ENCODE data around the gene PLP1. TPM values are rescaled to one million over a fixed set of nuclear protein-coding genes. Genes with fewer than 3 reads are reported as not detected.
"Not testable (repeated sequence)": the region's sequence is repeated elsewhere in the genome, so short reads cannot be mapped to it uniquely, and the experiment has no call there.

PLP1 gene, protein sequence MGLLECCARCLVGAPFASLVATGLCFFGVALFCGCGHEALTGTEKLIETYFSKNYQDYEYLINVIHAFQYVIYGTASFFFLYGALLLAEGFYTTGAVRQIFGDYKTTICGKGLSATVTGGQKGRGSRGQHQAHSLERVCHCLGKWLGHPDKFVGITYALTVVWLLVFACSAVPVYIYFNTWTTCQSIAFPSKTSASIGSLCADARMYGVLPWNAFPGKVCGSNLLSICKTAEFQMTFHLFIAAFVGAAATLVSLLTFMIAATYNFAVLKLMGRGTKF
- 54.6 TPM for polyA plus RNA-seq (ENCODE audit: insufficient read length)

DNA sequence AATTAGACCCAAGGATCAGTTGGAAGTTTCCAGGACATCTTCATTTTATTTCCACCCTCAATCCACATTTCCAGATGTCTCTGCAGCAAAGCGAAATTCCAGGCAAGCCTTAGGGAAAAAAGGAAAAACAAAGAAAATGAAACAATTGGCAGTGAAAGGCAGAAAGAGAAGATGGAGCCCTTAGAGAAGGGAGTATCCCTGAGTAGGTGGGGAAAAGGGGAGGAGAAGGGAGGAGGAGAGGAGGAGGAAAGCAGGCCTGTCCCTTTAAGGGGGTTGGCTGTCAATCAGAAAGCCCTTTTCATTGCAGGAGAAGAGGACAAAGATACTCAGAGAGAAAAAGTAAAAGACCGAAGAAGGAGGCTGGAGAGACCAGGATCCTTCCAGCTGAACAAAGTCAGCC lies at the start of gene PLP1:
PLP1 (plus strand) TSS at position 295 of the 400 bp plus-strand sequence. CDS start 156 bp downstream, outside the sequence.
- DNase-seq (ENCODE audit: low read depth) = peak; percentile 59

DNA sequence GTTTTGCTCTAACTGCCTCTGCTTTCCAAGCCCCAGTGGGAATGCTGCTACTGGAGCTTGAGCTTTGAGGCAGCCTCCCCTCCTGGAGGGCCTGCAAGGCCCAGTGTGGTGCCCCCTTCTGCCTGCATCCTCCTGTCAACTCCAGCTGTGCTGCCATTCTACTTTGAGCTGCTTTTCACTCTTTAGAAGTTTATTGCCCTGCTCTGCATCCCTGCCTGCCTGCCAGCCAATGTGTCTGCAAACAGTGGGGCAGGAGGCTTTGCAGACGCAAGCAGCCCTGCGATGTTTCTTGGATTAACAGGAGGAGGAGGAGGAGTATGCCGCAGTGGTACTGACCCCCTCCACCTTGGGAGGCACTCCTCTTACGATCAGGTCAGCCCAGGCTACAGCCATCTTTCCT lies 49.5 kb upstream of the PLP1 start:
- DNase-seq (ENCODE audit: low read depth) = no peak

GRCh38 chrX:103729015-103729414 lies 47.6 kb upstream of the PLP1 start:
- DNase-seq (ENCODE audit: low read depth) = no peak

DNA sequence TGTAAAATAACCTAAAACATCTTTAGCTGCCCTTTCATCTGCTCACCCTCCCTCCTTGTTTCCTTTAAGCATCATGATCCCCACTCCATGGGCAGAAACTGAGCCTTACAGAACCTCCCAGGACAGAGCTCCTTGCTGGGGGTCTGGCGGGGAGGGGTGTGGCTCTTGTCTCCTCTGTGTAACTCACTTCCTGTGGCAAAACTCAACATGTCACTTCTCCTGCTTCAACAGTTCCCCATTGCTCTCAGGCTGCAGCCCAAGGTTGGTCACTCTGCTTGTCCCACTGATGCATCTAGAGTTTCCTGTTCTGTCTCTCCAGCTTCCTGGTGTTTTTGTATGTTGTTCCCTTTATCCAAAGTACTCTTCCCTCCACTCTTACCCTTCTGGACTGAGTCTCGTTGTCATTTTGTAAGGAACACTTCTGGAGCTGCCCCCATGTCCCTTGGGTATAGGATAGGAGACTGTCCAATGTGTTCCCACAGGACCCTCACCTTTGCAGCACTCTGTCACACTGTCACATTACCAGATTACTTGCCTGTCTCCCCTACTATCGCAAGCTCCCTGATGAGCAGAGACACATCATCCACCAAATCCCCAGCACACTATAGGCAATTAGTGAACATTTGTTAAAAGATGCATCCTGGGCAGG lies 46.4 kb upstream of the PLP1 start:
- DNase-seq (ENCODE audit: low read depth) = no peak

- DNase-seq (ENCODE audit: low read depth) = peak; percentile 72
These were observed 45.7 kb upstream of the PLP1 start for GRCh38 chrX:103730796-103731493.

- DNase-seq (ENCODE audit: low read depth) = no peak
These were observed 43.6 kb upstream of the PLP1 start for GRCh38 chrX:103733017-103733416.

GRCh38 chrX:103734125-103734760 lies 42.4 kb upstream of the PLP1 start:
- no peak for DNase-seq (ENCODE audit: low read depth)

GRCh38 chrX:103737696-103738095 lies 38.9 kb upstream of the PLP1 start:
- DNase-seq (ENCODE audit: low read depth) = no peak

DNA sequence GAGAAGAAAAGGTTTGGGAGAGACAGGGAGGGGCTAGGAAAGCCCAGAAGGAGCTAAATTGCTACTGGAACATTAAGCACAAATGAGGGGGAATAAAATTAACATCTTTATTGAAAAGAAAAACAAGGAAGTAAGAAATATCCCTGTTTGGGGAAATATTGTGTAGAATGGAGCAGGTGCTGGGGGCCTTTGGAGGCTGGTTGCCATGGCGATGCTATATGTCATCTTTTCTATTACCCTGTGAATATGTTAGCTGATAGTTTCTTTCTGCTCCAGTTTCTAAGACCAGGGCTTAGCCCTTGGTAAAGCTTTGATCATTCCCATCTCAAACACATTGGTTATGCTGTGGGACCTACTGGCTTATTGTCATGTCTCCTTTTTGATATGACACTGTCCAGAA lies 37.2 kb upstream of the PLP1 start:
- no peak for DNase-seq (ENCODE audit: low read depth)

DNA sequence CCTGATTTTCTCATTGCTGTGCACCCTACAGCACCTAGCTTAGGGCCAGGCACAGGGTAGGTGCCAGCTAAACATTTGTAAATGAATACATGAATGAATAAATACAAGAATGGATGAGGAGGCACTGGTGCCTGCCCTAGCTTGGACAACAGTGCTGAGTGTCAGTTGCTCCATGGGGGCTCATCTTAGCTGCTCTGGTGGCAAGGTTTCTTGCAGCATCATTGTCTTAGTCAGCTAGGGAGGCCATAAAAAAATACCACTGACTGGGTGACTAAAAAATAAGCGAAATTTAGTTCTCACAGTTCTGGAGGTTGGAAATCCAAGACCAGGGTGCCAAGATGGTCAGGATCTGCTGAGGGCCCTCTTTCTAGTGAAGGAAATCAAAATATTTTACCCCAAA lies 34.8 kb upstream of the PLP1 start:
- no peak for DNase-seq (ENCODE audit: low read depth)

DNA sequence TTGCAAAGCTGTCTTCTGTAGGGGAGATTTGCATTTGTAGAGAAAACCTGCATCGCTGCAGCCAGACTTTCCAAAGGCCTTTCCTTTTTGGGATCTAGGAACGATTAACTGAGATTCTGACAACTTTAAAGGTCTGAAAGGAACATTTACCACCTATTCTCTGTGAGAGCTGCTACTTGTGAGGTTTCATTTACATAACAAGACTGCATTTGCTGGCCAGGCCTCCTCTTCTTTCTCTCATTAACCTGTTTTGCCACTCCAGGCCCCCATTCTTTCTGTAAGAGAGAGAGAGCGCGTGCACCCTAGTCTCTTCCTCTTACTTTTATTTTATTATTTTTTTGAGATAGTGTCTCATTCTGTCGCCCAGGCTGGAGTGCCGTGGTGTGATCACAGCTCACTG lies 34.3 kb upstream of the PLP1 start:
- no peak for DNase-seq (ENCODE audit: low read depth)

DNA sequence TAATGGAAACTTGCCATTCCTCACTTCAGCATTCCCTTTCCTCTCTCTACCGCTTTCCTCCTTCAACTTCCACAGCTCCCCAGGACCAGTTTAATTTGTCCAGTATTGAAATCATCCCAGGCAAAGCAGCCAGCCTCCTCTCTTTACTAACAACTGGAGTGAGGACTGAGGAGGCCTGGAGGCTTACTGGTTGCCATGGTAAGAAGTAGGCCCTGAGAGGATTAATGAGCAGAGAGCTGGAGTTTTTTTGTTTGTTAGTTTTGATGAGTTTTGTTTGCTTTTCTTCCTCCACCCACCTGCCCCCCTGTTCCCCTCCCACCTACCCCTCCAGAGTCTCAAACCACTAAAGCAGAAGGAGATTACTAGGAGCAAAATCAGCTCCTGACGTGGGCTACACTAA lies 29.5 kb upstream of the PLP1 start:
- no peak for DNase-seq (ENCODE audit: low read depth)

- DNase-seq (ENCODE audit: low read depth) = no peak
These were observed 22.2 kb upstream of the PLP1 start for GRCh38 chrX:103754401-103754800.

DNA sequence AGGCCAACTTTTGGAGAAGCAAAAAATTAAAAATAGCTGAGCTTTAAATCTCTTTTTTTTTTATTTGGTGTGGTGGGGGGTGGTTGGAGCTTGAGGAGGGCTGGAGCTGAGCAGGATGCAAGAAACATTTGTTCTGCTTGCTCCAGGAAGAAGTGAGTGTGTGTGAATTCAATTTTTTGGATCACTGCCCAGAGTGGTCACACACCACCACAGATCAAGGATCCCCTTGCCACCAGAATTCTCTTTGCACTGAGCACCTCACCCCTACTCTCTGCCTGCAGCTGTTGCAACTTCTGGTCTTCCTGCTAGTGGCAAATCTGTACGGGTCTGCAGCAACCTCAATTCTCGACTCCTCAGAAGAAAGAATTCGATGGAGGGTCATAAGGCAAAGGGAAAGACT lies 19.9 kb upstream of the PLP1 start:
- no peak for DNase-seq (ENCODE audit: low read depth)

DNA sequence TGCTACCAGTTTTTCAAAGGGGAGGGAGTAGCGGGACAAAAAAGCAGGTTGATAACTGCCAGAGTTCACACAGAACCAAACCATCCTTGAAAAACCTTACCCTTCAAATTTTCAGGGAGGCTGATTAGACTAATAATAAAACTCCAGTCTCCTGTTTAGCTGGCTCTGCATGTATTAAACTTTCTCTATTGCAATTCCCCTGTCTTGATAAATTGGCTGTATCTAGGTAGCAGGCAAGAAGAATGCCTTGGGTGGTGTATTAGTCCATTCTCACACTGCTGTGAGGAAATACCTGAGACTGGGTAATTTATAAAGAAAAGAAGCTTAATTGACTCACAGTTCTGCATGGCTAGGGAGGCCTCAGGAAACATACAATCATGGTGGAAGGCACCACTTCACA lies 18.1 kb upstream of the PLP1 start:
- DNase-seq (ENCODE audit: low read depth) = no peak

DNA sequence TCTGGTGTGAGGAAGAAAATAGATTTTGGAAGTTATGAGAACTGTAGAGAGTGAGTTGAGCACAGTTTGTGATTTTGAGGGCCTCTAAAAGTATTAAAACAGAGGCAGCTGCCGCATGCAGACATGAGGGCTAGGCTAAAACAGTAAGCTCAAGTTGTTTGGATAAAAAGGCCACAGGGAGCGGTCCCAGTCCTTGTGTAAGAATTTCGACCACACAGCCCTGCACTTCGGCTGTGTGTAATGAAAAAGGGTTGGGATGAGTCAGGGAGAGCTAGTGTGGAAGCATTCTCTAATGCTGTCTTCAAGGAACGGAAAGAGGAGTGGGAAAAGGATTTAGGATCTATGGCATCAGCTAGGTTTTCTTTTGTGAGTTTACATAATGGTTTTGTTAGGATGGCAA lies 13.1 kb upstream of the PLP1 start:
- not testable (repeated sequence) for DNase-seq (ENCODE audit: low read depth)

DNA sequence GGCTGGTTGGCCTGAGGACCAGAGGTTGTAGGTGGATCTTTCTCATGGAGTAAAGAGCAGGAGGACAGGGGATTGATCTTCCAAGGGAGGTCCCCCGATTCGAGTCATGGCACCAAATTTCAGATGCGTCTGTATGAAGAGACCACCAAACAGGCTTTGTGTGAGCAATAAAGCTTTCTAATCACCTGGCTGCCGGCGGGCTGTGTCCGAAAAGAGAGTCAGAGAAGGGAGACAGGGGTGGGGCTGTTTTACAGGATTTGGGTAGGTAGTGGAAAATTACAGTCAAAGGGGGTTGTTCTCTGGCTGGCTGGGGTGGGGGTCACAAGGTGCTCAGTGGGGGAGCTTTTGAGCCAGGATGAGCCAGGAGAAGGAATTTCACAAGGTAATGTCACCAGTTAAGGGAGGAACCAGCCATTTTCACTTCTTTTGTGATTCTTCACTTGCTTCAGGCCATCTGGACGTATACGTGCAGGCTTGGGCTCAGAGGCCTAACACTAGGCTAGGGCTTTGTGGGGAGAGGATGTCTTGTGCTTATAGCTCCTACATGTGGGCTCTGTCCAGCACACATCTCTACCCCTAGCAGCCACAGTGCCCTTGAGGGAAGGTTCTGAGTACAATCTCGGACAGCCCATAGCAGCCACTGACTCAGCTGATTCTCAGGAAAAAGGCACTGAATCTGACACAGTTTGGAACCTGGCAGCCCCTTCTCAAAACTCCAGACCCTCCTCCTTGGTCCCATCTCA lies 9.7 kb upstream of the PLP1 start:
- not testable (repeated sequence) for DNase-seq (ENCODE audit: low read depth)

- DNase-seq (ENCODE audit: low read depth) = no peak
These were observed 3.2 kb upstream of the PLP1 start for GRCh38 chrX:103773445-103773844.

DNA sequence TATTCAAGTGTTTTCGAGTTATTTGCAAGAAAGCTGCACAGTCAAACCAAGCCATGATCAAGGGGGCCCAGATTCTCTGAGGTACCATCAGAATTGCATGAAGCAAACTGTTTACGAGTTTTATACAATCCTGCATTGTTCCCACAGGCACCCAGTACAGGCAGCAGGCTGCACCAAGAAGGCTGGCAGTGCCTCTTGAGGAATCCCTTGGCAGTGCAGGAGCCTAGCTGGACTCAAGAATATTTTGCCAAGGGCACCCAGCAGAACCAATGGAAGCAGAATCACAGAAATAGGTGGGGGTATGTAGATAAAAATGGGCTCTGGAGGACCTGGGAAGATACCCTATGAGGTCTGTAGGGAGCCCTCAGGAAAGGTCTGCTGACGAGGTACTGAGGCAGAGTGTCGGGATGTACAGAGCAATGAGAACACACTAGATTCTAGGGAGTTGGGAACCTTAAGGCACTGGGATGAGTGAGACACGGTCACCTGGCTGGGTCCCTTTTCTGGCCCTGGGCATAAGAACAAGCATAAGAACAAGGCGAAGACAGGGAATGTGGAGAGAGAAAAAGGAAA lies 2.5 kb upstream of the PLP1 start:
- DNase-seq (ENCODE audit: low read depth) = no peak

DNA sequence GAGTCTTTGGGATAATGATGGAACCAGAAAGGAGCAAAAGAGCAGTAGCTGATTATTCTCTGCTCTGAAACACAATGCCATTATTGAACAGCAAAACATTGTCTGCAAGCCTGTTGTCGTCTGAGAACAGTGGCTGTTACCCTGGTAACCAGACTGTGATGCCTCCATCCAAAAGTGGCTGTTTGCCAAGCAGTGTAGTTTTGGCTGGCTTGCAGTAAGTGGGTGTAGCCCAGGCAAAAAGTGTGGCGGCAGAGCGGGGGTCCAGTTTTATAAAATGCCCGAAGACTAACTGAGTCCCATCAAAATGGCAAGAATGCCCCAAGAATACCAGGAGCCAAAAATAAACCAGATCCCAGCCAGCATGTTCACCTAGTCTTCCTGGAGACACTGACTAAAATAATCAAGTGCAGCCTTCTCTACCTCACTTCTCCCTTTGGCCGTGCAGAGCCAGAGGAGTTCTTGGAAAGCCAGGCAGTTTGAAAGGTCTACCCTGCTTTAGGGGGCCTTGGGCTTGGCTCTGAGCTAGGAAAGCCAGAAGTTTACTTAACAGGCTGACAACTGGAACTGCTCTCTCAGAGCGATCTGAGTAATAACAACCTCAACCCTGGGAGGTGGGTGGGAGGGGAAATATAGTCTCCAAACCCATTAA lies 2.6 kb downstream of the PLP1 start:
- DNase-seq (ENCODE audit: low read depth) = no peak

Measured in forelimb muscle (tissue), 1 donor.